ENCODE measurements around the gene C19orf12.

- TF ChIP-seq CTCF (IDR thresholded peaks at IDR 0.05) (no peak), POLR2A (IDR thresholded peaks at IDR 0.05) (no peak)
These were observed 15.2 kb downstream of the C19orf12 start for GRCh38 chr19:29699861-29700260.
